ENCODE results near the gene BAHCC1.
A peak's percentile ranks its signal among the peaks of the same experiment; 100 is the strongest.
"Not testable (repeated sequence)": the region's sequence is repeated elsewhere in the genome, so short reads cannot be mapped to it uniquely, and the experiment has no call there.

Gene BAHCC1

DNA sequence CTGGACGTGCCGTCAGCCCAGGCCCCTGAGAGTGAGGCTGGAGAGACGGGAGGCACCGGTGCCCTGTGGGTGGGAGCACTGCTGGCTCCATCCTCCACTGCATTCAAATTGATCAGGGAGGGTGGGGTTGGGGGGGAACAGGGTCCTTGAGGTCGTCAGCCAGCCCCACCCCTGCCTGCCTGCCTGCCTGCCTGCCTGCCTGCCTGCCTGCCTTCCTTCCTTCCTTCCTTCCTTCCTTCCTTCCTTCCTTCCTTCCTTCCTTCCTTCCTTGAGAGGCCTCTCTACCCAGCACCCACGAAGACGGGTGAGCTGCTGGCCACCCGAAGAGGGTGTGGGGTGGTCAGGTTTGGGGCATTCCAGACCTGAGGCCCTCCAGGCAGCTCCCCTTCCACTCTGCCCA is 16.0 kb downstream of the BAHCC1 start:
- DNase-seq (ENCODE audit: low read depth in 1 of 2, low spot score in 1 of 2), result no peak

- DNase-seq (ENCODE audit: low read depth in 1 of 2, low spot score in 1 of 2), result peak; percentile 16 to 23
Measured at GRCh38 chr17:81412490-81413093, 17.3 kb downstream of the BAHCC1 start.

DNA sequence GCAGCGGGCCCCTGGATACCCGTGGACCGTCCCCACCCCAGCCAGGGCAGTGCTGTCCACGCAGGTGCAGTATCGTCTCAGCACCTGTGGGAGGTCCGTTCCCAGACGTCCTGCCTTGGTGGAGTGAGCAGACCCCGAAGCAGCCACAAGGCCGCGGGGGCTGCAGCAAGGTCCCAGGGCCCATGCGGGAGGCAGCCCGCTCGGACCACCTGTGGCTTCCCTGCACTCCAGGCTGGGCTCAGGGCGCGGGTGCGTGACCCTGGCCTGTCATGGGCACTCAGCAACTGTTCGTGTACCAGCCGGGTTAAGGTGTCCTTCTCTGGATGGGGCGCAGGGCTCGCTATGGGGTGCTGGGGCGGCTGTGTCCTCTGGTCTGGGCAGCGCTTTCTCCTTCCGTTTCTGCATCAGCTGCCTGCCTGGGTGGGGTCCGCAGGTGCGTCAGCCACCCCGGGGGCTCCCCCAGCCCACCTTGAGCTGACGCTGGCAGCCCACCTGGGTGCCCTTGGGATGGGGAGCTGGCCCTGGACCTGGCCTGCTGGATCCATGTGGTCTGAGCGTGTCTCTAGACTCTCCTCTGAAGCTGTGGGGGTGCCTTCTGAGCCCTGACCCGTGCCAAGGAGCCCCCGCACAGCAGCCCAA is 18.4 kb downstream of the BAHCC1 start:
- no peak for DNase-seq (ENCODE audit: low read depth in 1 of 2, low spot score in 1 of 2)

GRCh38 chr17:81414756-81415516 is 19.7 kb downstream of the BAHCC1 start:
- no peak for DNase-seq (ENCODE audit: low read depth in 1 of 2, low spot score in 1 of 2)

- DNase-seq (ENCODE audit: low read depth in 1 of 2, low spot score in 1 of 2), result no peak
Measured at GRCh38 chr17:81415681-81416080, 20.4 kb downstream of the BAHCC1 start.

DNA sequence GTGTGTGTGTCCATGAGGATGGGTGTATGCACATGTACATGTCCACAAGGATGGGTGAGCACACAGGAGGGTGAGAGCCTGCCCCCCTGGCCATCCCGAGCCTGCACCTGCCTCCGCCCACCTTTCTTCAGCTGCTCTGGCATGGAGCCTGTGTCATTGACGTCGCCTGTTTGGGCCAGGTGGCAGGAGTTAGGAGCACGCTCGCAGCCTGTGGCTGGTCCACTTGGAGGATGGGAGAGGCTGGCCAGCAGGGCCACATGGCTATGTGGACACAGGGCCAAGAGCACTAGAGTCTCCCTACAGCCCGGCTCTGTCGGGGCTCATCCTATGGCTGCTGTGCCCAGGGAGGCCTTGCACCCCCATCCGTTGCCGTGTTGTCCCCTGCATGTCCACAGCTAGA is 21.4 kb downstream of the BAHCC1 start:
- DNase-seq (ENCODE audit: low read depth in 1 of 2, low spot score in 1 of 2), result no peak

GRCh38 chr17:81417049-81417878 is 22.0 kb downstream of the BAHCC1 start:
- no peak for DNase-seq (ENCODE audit: low read depth in 1 of 2, low spot score in 1 of 2)

- DNase-seq (ENCODE audit: low read depth in 1 of 2, low spot score in 1 of 2), result no peak
Measured at GRCh38 chr17:81417879-81418709, 22.8 kb downstream of the BAHCC1 start.

DNA sequence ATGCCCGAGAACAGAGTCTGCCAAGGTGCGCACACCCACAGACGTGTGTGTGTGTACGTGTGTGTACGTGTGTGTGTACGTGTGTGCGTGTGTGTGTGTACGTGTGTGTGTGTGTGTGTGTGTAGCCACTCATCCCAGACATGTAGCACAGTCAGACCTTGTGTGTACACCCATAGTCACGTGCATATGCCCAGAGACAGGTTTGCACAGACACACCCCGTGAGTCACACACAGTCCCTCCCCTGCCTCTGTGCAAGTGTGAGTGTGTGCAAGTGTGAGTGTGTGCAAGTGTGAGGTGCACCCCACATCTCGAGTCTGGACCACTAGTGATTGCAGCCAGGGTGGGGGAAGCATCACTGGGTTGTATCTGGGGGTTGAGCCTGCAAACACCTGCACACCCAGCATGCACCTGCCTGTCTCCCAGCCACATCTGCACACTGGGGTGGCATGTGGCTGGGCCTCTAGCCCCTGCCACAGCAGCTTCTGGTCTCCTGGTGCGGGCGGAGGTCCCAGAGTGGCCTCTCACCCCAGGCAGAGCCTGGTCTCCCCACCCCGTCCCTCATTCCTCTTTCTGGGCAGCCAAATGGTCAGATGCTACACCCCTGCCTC is 23.6 kb downstream of the BAHCC1 start:
- DNase-seq (ENCODE audit: low read depth in 1 of 2, low spot score in 1 of 2), result no peak

GRCh38 chr17:81419319-81419885 is 24.1 kb downstream of the BAHCC1 start:
- DNase-seq (ENCODE audit: low read depth in 1 of 2, low spot score in 1 of 2), result no peak

DNA sequence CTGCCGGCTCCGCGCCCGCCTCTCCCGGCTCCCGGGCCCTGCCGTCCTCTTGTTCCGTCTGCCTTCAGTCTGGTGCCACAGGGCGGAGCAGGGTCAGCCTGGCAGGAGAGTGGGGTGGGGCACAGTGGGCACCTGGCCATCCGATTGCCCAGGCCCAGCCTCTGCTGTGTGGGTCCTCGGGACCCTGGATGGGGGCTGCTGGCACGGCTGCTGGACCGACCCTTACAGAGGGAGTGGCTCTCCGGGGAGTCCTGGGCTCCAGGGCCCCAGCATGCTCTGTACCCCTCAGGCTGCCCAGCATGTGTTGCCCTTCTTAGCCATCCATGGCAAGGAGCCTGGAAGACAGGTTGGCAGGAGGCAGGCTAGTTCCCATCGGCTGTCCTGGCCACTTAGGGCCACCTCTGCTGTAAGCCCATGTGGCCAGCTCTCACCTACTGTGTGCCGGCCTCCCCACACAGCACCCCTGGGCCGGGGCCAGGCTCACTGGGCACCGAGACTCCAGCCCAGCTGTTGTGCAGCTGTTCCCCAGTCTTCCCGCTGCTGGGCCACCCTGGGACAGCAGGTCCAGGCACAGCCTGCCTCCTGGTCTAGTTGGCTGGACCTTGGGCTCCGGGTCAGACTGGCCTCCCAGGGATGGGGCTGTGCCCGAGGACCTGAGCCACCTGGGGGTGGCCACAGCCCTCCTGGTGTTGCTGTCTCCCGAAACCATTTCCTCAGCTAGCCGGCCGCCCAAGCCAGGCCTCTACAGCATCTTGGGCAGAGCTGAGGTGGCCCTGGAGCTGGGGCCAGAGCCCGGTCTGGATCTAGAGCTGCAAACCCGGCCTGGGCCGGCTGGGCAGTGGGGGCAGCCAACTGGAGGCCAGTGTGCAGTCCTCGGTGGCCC is 24.9 kb downstream of the BAHCC1 start:
- DNase-seq (ENCODE audit: low read depth in 1 of 2, low spot score in 1 of 2), result no peak

DNA sequence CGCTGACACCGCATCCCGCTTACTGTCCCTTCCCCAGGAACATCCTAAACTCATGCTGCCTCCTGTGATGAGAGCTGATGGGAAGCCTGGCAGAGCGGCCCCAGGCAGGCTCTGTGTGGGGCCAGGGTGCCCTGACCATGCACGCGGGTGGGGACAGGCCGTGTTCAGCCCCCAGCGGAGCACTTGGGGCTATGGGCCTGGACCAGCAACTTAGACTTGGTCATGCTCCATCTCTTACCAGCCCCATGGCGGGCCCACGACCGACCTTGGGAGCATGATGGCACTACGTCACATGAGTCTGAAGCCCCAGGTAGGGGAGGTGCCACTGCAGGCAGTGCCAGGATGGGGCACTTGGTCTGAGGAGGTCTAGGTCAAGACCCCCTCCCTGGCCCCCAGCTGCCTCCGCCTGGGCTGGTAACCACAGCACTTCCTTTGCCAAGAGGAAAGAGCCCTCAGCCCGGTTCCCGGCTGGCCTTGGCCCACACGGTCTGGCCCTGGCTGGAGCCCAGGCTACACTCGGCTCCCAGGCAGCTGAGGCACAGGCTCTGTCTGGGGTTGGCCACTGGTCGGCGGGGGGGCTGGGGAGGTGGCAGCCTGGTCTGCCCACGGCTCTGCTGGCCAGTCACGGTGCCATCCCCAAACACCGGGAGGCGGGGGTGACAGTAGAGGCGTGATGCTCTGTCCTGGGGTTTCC is 25.7 kb downstream of the BAHCC1 start:
- DNase-seq (ENCODE audit: low read depth in 1 of 2, low spot score in 1 of 2), result no peak

GRCh38 chr17:81422776-81423697 is 27.8 kb downstream of the BAHCC1 start:
- DNase-seq (ENCODE audit: low read depth in 1 of 2, low spot score in 1 of 2), result no peak

- no peak for DNase-seq (ENCODE audit: low read depth in 1 of 2, low spot score in 1 of 2)
Measured at GRCh38 chr17:81423698-81424071, 28.4 kb downstream of the BAHCC1 start.

DNA sequence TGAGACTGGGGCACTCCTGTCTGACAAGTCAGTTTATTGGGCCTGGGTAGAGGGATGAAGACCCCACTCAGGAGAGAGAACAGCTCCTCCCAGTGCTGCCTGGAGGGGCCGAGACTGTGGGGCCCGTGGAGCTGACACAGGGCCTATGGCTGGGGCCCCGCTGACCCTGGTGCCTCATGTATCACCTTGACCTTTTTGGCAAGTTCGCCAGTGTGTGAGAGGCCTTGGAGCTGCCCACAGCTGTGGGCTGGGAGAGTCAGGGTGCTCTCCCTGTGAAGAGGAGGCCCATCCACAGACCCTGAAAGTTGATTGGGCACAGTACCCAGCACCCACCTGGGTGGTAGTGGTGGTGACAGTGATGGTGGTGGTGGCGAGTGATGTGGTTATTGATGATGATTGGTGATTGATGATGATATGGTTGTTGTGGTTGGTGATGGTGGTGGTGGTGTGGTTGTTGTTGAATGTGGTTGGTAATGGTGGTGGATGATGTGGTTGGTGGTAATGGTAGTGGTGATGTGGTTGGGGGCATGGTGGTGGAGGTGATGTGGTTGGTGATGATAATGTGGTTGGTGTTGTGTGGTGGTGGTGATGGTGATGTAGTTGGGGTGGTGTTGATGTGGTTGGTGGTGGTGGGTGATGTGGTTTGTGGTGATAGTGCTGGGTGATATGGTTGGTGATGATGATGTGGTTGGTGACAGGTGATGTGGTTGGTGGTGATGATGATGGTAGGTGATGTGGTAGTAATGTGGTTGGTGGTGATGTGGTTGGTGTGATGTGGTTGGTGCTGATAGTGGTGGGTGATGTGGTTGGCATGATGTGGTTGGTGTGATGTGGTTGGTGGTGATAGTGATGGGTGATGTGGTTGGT is 29.1 kb downstream of the BAHCC1 start:
- DNase-seq (ENCODE audit: low read depth in 1 of 2, low spot score in 1 of 2), result no peak

- not testable (repeated sequence) for DNase-seq (ENCODE audit: low read depth in 1 of 2, low spot score in 1 of 2)
Measured at GRCh38 chr17:81425041-81425440, 29.8 kb downstream of the BAHCC1 start.

Measured in activated T-helper 1 cell treated with anti-CD3 and anti-CD28 coated beads, Interleukin-2, amount 50 U/mL, for 16 hours (primary cell).